HG03439 (cell line): ENCODE measurements around the gene CAB39.
"Not testable (repeated sequence)": the region's sequence is repeated elsewhere in the genome, so short reads cannot be mapped to it uniquely, and the experiment has no call there.

Experiments
- ATAC-seq: cut with Tn5 transposase; IDR thresholded peaks from one replicate; pipeline ENCODE4 v1.9.1; 2021; ENCODE audit warnings: mild to moderate bottlenecking, moderate library complexity; ENCODE audit not compliant: unreplicated experiment

Gene CAB39

DNA sequence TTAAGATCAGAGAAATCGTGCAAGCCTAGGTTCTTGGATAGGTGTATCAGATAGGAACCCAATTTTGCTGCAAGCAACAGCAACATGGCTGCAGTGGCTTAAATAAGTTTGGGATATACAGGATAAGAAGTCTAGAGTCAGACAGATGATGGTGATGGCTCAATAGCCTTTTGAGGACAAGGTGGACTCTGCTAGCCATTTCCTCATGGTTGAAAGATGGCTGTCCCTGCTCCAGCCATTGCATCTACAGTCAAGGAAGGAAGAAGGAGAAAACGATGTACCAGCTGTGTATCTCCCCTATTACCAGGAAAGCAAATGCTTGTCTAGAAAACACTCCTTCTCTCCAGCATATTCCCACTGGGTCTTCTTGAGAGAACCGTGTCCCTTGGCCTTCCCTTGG is 30.1 kb upstream of the CAB39 start:
- ATAC-seq: no peak

DNA sequence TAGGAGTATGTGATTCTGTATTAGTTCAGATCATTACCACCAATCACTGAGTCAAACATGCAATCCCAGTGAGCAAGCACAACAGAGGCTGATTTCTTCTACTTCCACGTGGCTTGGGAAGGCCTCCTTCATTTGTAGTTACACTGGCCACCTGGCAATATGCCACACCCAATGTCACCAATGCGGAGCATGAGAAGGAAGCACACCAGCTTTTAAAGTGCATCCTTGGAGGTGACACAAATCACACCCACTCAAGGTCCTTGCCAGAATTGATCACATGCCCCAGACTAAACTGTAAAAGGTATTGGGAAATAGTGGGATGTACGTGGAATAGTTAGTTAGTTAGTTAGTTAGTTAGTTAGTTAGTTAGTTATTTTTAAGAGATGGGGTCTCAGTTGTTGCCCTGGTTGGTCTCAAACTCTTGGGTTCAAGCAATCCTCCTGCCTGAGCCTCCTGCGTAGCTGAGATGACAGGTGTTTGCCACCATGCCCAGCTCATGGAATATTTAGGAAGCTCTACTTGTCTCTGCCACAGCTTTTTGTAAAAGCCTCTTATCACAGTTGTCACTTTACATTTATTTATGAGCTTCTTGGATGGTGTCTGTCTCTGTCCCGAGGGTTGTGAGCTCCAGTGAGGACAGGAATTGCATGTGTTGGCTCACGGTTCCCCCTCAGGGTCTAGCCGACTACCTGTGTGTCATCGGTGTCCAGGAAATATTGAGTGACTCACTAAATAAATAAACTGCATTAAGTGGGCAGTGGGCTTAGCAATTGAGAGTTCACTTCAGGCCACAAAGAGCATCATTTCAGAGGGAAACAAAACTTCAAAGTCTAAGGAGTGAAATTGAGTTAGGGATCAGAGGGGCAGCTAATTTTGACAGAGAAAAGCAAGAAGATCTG is 28.1 kb upstream of the CAB39 start:
- ATAC-seq: no peak

- ATAC-seq: no peak
These were observed 27.5 kb upstream of the CAB39 start for GRCh38 chr2:230685178-230685577.

- no peak for ATAC-seq
These were observed 25.1 kb upstream of the CAB39 start for GRCh38 chr2:230687498-230687897.

DNA sequence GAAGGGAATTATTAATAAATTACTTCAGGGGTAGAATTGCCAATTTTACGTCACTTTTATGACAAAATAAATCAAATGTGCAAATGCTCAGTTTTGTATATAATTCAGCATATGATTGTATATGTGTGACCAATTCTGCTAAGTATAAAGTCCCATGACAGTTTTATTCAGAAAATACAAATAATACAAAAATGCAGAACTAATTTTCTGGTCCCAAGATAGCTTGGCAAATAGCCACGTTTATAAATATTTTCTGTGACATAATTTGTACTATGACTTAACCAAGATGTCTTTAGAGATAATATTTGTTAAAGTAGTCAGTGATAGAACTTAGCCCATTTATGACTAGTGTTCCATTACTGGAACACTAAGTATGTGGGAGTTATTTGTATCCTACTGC is 24.2 kb upstream of the CAB39 start:
- ATAC-seq: no peak

DNA sequence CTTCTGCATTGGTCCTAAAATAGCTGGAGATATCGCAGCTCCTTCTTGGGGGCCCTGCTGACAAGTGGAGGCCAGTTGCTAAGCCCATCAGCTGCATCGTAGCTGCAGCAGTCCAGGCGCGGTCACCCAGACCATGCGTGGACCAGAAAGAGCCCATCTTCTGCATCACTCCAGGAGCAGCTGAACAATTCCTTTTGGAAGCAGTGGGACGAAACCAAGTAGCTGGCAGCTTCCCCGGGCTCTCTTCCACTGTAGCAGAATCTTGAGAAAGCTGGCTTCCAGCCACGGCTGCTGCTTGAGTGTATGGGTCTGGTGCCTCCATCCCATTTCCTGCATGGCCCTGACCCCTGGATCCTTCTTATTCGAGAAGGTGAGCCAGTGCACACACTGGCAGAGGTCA is 22.2 kb upstream of the CAB39 start:
- ATAC-seq: no peak

- ATAC-seq: no peak
These were observed 21.5 kb upstream of the CAB39 start for GRCh38 chr2:230691005-230691647.

DNA sequence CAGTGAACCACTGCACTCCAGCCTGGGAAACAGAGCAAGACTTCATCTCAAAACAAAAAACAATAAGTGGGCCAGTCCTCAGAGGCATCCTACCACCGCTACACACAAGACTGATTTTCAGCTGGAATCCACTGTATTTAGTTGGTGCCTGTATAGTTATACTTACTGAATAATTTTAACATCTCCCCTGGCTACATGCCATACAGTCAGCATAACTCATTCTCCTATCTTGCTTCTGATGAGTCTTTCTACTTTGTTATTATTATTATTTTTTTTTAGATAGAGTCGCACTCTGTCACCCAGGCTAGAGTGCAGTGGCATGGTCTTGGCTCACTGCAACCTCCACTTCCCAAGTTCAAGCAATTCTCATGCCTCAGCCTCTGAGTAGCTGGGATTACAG is 19.9 kb upstream of the CAB39 start:
- ATAC-seq: no peak

DNA sequence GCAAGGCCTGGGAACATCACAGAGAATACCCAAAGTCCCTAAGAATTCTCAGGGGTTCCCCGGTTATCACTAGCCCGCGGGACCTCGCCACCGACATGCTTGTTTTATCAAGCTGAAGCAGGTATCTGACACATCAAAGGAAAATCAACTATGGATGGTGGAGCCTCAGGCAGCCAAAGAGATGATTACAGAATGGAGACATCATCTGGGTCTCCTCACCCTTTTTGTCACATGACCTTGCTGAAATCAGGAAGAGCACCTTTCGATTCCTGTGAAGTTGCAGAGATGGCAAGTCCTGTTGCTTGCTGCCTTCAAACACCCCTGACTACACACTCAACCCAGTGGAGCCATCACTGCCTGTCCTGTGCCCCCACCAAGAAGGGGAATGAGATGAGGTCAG is 19.2 kb upstream of the CAB39 start:
- no peak for ATAC-seq

DNA sequence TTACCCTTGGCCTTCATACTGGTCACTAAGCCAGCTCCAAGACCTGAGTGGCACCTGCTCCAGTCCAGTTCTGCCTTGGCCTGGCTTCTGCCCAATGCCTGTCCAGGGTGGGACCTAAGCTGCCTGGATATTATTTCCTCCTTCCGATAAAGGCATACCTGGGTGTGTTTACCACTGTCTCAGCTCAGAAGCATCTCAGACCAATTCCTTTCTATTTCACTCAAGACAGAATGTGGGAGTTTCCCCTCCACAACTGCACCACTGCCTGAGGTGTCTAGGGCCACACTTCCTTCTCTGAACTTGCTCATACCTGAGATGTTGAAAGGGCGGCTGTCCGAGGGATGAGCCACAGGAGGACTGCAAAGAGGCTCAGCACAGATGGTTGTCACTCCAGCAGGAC is 18.4 kb upstream of the CAB39 start:
- ATAC-seq: no peak

- no peak for ATAC-seq
These were observed 17.1 kb upstream of the CAB39 start for GRCh38 chr2:230695551-230695950.

DNA sequence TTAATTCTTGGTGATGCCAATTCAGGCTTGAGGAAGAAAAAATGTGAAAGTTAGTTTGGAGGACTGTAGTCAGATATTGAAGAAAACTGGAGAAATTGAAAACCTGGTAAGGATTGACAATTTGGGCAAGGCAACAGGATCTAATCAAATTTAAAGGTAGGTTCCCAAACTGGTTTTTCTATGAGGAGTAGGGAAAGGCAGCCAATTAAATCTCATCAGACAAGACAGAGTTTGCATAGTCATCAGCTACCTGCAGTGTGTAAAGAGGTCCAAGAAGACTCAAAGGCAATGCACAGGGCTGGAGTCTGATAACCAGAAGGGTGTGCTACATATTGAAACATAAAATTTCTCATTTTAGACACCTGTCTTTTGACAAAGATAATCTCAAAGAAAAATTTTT is 16.0 kb upstream of the CAB39 start:
- no peak for ATAC-seq

DNA sequence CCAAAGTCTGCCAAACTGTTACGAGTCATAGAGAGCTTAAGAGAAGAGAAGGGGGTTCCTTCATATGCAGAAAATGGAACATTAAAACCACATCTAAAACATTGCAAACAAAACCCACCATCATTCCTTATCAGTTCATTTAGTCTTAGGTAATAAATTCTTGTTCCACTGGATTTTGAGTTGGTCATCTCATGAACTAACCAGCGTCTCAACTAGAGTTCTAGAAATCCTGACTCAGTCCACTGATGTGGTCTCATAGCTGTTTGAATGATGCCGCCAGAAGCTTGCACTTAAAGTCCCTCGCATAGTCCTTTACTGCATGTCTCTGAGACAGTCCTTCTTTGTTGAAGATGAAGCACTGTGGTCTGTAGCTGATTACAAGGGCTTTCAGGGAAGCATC is 15.0 kb upstream of the CAB39 start:
- ATAC-seq: no peak

DNA sequence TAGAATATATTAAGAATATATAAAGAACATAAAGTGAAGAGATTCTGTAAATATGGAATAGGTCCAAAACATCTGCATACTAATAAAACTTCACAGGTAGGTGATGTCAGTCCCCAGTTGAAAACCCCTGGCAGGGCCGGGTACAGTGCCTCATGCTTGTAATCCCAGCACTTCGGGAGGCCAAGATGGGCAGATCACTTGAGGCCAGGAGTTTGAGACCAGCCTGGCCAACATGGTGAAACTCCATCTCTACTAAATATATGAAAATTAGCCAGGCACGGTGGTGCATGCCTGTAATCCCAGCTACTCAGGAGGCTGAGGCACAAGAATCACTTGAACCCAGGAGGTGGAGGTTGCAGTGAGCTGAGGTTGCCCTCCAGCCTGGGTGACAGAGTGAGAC is 13.9 kb upstream of the CAB39 start:
- ATAC-seq: not testable (repeated sequence)

GRCh38 chr2:230700447-230700846 is 12.2 kb upstream of the CAB39 start:
- ATAC-seq: no peak

- no peak for ATAC-seq
These were observed 11.3 kb upstream of the CAB39 start for GRCh38 chr2:230701308-230701707.

DNA sequence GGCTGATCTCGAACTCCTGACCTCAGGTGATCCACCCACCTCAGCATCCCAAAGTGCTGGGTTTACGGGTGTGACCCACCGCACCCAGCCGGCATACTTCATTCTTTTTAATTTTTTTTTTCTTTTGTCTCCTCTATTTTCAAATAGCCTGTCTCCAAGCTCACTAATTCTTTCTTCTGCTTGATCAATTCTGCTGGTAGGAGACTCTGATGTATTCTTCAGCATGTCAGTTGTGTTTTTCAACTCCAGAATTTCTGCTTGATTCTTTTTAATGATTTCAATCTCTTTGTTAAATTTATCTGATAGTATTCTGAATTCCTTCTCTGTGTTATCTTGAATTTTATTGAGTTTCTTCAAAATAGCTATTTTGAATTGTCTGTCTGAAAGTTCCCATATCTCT is 10.2 kb upstream of the CAB39 start:
- ATAC-seq: not testable (repeated sequence)

DNA sequence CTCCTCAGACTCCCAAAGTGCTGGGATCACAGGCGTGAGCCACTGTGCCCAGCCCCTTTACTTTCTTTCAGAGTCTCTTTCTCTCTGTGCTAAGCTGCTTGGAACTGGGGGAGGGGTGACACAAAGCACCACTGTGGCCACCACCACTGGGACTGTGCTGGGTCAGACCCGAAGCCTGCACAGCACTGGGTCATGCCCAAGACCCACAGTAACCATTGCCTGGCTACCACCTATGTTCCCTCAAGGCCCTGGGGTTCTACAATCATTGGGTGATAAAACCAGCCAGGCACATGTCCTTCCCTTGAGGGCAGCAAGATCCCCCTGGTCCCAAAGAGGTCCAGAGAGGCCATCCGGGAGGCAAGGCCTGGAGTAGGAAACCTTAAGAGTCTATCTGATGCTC is 9.1 kb upstream of the CAB39 start:
- no peak for ATAC-seq

DNA sequence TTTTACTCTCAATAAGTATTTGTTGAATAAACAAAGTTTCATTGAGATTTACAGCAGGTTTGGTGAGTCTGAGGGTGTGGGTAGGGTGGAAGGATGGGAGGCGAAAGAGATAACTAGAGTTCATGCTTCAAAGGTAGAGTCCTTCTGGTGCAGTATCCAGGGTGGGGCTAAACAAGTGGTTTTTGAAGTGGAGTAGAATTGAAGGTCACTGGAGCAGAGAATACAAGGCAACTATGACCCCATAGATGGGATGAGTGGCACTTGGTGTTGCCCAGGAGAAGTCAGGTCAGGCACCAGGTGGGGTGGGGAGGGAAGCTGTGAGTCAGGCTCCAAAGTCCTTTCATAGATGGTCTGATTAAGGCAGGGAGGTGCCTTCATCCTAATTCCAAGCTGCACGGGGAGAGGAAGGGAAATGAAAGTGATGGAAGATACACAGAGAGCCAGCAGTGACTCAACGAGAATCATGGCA is 6.6 kb upstream of the CAB39 start:
- ATAC-seq: no peak

DNA sequence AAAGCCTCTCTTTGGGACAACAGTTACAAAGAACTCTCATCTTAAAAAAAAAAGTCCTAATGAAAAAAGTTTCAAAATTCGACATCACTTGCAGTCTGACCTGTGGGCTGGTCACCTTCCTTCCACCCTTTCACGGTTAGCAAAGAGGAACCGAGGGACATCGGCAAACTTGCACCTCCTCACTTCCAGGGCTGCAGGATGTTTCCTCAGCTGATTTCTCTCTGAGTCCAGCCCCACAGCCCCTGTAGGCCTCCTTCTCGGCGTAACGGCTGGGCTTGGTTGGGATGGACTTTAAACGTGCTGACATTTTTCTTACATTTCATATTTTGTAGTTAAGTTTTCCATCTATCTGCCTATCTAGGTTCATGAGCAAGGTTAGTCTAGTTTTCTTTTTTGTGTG is 5.7 kb upstream of the CAB39 start:
- ATAC-seq: no peak

DNA sequence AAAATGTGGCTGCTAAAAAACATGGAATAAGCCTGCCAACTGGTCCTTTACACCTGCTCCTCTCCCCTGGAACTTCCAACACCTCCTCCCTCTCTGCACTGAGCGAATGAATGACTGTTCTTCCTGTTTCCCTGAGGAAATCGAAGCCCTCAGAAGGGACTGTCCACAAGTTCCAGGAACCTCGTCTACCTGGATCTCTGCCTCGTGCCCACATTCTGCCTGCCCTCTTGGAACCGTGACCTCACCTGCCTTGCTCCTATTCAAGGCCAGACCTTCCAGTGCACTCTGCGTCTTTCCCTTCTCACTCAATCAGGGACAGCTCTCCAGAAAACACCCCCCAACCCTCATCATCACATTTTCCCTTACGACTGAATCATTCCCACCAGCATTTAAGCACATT is 4.4 kb upstream of the CAB39 start:
- ATAC-seq: no peak

DNA sequence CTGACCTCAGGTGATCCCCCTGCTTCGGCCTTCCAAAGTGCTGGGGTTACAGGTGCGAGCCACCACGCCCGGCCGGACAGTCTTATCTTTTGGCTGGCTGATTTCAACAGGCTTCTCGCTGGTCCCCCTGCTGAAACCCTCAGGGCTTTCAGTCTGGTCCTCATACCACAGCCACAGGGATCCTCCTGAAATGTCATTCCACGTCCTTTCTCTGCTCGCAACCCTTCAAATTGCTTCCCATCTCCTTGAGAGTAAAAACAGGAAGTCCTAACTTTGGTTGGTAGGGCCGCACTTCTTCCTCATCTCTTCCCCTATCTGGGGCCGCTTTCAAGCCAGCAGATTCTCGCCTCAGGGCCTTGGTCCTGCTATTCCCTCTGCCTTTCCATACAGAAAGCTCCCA is 1.4 kb upstream of the CAB39 start:
- ATAC-seq: no peak
